Measurements from ENCODE around the gene F8. TPM values are rescaled to one million over a fixed set of nuclear protein-coding genes. Genes with fewer than 3 reads are reported as not detected.

Gene F8
- total RNA-seq, 1 donor from 2014 or later, result 49.7 TPM

GRCh38 chrX:154981116-154981411 is 41.5 kb downstream of the F8 start:
- peaks cover 4% of the 10 kb centered on the region for H3K4me1 ChIP-seq

DNA sequence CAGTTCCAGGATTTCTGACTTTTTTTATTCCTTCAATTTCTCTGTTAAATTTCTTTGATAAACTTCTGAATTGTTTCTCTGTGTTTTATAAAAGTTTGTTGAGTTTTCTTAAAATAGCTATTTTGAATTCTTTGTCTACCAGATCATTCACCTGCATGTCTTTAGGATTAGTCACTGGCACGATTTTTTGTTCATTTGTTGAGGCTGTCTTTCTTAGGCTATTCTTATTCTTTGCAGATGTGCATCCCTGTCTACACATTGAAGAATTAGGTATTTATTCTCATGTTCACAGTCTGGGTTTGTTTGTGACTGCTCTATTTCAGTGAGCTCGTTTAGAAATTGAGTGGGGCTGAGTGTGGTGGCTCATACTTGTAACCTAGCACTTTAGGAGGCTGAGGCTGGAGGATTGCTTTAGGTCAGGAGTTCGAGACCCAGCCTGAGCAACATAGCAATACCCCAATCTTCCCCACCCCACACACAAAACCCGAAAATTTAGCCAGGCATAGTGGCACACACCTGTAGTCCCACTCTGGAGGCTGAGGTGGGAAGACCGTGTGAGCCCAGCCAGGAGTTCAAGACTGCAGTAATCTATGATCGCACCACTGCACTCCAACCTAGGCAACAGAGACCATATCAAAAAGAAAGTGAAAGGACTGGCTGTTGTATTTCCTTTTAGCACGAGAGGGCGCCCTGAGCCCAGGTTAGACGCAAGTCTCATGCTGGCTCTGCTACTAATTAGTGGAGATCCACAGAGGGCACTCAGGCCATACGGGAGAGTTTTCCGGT is 42.0 kb downstream of the F8 start:
- Histone ChIP-seq H3K4me1 (peaks cover 4% of the 10 kb centered on the region), H3K27ac (replicated peaks) (peak overlapping the region; percentile 23), H3K4me3 (peak overlapping the region; percentile 56), H3K9me3 (replicated peaks) (no peaks in the 10 kb centered on the region), H3K27me3 (ENCODE audit: low read depth) (no peaks in the 10 kb centered on the region), H3K36me3 (no peaks in the 10 kb centered on the region)
- DNase-seq, result peak; percentile 59
- intact Hi-C loops (cut with micrococcal nuclease), result no loop called here
- peak; percentile 73 for TF ChIP-seq CTCF (IDR thresholded peaks at IDR 0.05; ENCODE audit: borderline replicate concordance)

More at GRCh38 chrX:154981116-154981411, 41.5 kb downstream of the F8 start:
- Histone ChIP-seq H3K4me3 (peak overlapping the region; percentile 56), H3K36me3 (no peaks in the 10 kb centered on the region), H3K27me3 (ENCODE audit: low read depth) (no peaks in the 10 kb centered on the region), H3K27ac (replicated peaks) (peak overlapping the region; percentile 23), H3K9me3 (replicated peaks) (no peaks in the 10 kb centered on the region)
- intact Hi-C loops (cut with micrococcal nuclease), result no loop called here
- TF ChIP-seq CTCF (IDR thresholded peaks at IDR 0.05; ENCODE audit: borderline replicate concordance), result no peak
- no peak for DNase-seq

DNA sequence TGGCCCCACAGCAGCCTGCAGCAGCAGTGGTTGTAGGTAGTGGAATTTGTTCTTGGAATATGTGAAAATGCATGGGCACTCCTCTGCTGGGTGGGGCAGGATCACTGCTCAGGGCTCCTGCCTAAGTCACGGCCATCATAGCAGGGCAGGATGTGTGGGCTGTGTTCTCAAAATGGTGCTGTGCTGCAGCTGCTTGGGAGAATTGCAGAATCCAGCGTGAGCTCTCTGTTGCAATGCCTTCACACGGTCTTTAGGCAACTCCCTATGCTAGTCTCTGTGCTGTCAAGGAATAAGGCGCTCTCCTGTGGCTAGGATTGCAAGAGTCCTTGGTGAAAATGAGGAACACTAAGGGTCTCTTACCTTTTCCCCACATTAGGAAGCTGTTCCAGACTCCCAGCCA is 42.9 kb downstream of the F8 start:
- no peaks in the 10 kb centered on the region for H3K27me3 ChIP-seq (ENCODE audit: low read depth)

GRCh38 chrX:154968353-154968752 is 54.2 kb downstream of the F8 start:
- intact Hi-C loops (cut with micrococcal nuclease), result no loop called here
- Histone ChIP-seq H3K27me3 (ENCODE audit: low read depth) (no peaks in the 10 kb centered on the region), H3K36me3 (no peaks in the 10 kb centered on the region), H3K9me3 (replicated peaks) (no peaks in the 10 kb centered on the region), H3K27ac (replicated peaks) (no peak overlapping the region), H3K4me3 (no peak overlapping the region), H3K4me1 (no peaks in the 10 kb centered on the region)
- no peak for TF ChIP-seq CTCF (IDR thresholded peaks at IDR 0.05; ENCODE audit: borderline replicate concordance)
- DNase-seq, result no peak

More for the DNA sequence above, 42.9 kb downstream of the F8 start:
- Histone ChIP-seq H3K9me3 (replicated peaks) (no peaks in the 10 kb centered on the region), H3K4me3 (no peak overlapping the region), H3K27ac (replicated peaks) (no peak overlapping the region), H3K36me3 (no peaks in the 10 kb centered on the region), H3K4me1 (peaks cover 4% of the 10 kb centered on the region)
- intact Hi-C loops (cut with micrococcal nuclease), result no loop called here
- TF ChIP-seq CTCF (IDR thresholded peaks at IDR 0.05; ENCODE audit: borderline replicate concordance), result no peak
- DNase-seq, result no peak

DNA sequence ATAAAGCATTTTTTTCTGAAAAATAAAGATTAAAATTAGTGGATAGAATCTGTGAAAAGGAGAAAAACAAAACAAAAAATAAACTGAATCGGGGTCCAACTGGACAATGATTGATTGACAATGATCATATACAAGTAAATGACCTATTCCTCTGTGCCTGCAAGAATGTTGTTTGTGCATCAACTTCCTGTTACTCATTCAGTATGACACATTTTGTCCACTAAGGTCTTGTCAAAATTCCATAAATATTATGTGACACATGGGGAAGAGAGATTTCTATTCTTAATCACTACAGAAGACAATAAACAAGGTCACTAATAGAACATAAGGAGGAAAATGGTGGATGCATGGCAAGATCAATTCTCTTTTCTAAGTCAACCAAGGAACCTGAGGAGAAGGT is 54.9 kb downstream of the F8 start:
- Histone ChIP-seq H3K27ac (replicated peaks) (no peak overlapping the region), H3K36me3 (no peaks in the 10 kb centered on the region), H3K4me3 (no peak overlapping the region), H3K27me3 (ENCODE audit: low read depth) (no peaks in the 10 kb centered on the region), H3K9me3 (replicated peaks) (no peaks in the 10 kb centered on the region), H3K4me1 (no peaks in the 10 kb centered on the region)
- TF ChIP-seq CTCF (IDR thresholded peaks at IDR 0.05; ENCODE audit: borderline replicate concordance), result no peak
- intact Hi-C loops (cut with micrococcal nuclease), result no loop called here
- no peak for DNase-seq

Data from left ventricle myocardium inferior (tissue), 1 donor.